Progenitor cell of endocrine pancreas (in vitro differentiated cells): ENCODE results near the gene LRFN2. TPM values are rescaled to one million over a fixed set of nuclear protein-coding genes. Genes with fewer than 3 reads are reported as not detected.

Experiments
- DNase-seq: peaks from one replicate; pipeline ENCODE4 v3.0.0; 2021; ENCODE audit warnings: low spot score; ENCODE audit not compliant: unreplicated experiment
- H3K27ac Mint-ChIP-seq: 2 replicates; pipeline ENCODE4 v1.8.0; 2021; ENCODE audit warnings: mild to moderate bottlenecking, moderate library complexity, mixed read lengths
- H3K27me3 Mint-ChIP-seq: 2 replicates; pipeline ENCODE4 v1.8.0; 2021; ENCODE audit warnings: mixed read lengths
- H3K36me3 Mint-ChIP-seq: 2 replicates; pipeline ENCODE4 v1.8.0; 2022; ENCODE audit warnings: mixed read lengths; ENCODE audit not compliant: insufficient read depth
- H3K4me1 Mint-ChIP-seq: 2 replicates; pipeline ENCODE4 v1.8.0; 2021; ENCODE audit warnings: low read depth, mixed read lengths
- H3K4me3 Mint-ChIP-seq: 2 replicates; pipeline ENCODE4 v1.8.0; 2021; ENCODE audit warnings: low read depth, mild to moderate bottlenecking, moderate library complexity, mixed read lengths
- H3K9me3 Mint-ChIP-seq: 2 replicates; pipeline ENCODE4 v1.8.0; 2021; ENCODE audit warnings: low read depth, mixed read lengths
- total RNA-seq: library from RNA; stranded (reverse); gene quantifications from 2 replicates; pipeline ENCODE4 v1.2.1, GENCODE V29; 2021
- TF ChIP-seq, protein P1 (sequence below): fragments of 200-600 bp; sonication (generic); IDR thresholded peaks from one replicate; pipeline ENCODE4 v1.5.0; 2021; ENCODE audit warnings: antibody characterized with exemption, mild to moderate bottlenecking; ENCODE audit not compliant: unreplicated experiment

Gene LRFN2
- total RNA-seq, 1 donor from 2014 or later = 0.14 TPM

DNA sequence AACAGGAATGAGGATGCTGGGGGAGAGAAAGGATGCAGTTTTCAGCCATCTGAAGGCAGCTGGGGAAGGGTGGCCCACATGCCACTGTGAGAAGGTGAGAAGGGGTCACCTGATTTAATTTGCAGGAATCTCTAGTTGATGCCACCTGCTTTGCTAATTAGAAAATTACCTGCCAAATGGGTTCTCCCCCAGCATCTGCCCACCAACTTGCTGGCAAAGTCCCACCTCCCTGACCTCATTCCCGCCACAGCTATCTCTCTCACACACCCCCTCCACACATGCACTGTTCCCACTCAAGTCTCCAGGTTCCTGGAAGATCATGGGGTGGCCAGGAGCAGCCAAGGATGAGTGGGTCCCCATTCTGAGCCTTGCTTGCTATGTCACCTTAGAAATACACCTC, 70.7 kb downstream of the LRFN2 start:
- peaks cover 25% of the 10 kb centered on the region for H3K27me3 Mint-ChIP-seq
- no peak overlapping the region for H3K27ac Mint-ChIP-seq
- no peak overlapping the region for H3K4me3 Mint-ChIP-seq
- no peaks in the 10 kb centered on the region for H3K36me3 Mint-ChIP-seq
- no peak for DNase-seq
- TF ChIP-seq, protein P1, sequence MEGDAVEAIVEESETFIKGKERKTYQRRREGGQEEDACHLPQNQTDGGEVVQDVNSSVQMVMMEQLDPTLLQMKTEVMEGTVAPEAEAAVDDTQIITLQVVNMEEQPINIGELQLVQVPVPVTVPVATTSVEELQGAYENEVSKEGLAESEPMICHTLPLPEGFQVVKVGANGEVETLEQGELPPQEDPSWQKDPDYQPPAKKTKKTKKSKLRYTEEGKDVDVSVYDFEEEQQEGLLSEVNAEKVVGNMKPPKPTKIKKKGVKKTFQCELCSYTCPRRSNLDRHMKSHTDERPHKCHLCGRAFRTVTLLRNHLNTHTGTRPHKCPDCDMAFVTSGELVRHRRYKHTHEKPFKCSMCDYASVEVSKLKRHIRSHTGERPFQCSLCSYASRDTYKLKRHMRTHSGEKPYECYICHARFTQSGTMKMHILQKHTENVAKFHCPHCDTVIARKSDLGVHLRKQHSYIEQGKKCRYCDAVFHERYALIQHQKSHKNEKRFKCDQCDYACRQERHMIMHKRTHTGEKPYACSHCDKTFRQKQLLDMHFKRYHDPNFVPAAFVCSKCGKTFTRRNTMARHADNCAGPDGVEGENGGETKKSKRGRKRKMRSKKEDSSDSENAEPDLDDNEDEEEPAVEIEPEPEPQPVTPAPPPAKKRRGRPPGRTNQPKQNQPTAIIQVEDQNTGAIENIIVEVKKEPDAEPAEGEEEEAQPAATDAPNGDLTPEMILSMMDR = no peak
- no peaks in the 10 kb centered on the region for H3K9me3 Mint-ChIP-seq
- peaks cover 12% of the 10 kb centered on the region for H3K4me1 Mint-ChIP-seq

- no peak overlapping the region for H3K27ac Mint-ChIP-seq
- no peak overlapping the region for H3K4me3 Mint-ChIP-seq
- no peak for DNase-seq
- peaks cover 9% of the 10 kb centered on the region for H3K27me3 Mint-ChIP-seq
- peaks cover 21% of the 10 kb centered on the region for H3K4me1 Mint-ChIP-seq
- no peaks in the 10 kb centered on the region for H3K36me3 Mint-ChIP-seq
- TF ChIP-seq, protein P1 = no peak
- no peaks in the 10 kb centered on the region for H3K9me3 Mint-ChIP-seq
These were observed 74.8 kb downstream of the LRFN2 start for GRCh38 chr6:40512340-40512739.

DNA sequence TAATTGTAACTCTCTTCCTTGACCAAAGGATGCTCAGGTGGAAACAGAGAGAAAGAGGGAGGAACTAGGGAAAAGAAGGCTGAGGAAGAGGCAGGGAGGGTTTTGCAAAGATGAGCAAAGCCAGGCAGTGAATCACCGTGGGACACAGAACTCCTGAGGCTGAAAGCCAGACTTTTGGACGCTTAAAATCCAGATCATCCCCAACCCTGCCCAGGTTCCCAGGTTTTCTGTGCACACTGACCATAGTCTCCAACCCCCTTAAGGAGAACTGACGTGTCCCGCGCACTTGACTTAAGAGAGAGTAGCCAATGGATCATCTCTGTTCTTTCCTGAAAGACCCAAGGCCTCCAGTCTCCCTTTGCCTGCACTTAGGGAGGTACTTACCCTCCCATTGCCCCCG, 75.3 kb downstream of the LRFN2 start:
- H3K27me3 Mint-ChIP-seq = peaks cover 11% of the 10 kb centered on the region
- H3K36me3 Mint-ChIP-seq = no peaks in the 10 kb centered on the region
- H3K4me3 Mint-ChIP-seq = no peak overlapping the region
- TF ChIP-seq, protein P1 = no peak
- no peaks in the 10 kb centered on the region for H3K9me3 Mint-ChIP-seq
- peaks cover 21% of the 10 kb centered on the region for H3K4me1 Mint-ChIP-seq
- no peak overlapping the region for H3K27ac Mint-ChIP-seq
- no peak for DNase-seq

DNA sequence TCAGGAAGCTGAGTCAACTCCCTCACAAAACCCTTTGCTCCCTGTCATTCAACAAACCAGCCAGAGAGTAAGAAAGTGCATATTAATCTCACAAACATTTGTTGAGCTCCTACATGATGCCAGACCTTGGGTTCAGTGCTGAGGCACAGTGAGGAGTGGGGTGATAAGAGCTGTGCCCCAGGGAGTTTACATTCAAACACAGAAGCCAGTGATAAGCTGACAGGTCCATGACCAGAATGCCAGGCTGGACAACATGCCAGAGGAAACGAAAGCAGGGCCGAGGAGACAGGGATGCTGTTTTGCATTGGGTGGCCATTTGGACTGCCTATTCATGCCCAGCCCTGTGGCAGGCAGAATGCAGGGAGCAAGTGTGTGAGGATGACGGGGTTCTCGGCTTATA, 76.7 kb downstream of the LRFN2 start:
- no peak overlapping the region for H3K4me3 Mint-ChIP-seq
- TF ChIP-seq, protein P1 = no peak

GRCh38 chr6:40509716-40510260, 77.4 kb downstream of the LRFN2 start:
- no peak for DNase-seq
- H3K27ac Mint-ChIP-seq = no peak overlapping the region
- peaks cover 7% of the 10 kb centered on the region for H3K27me3 Mint-ChIP-seq
- TF ChIP-seq, protein P1 = no peak
- H3K4me3 Mint-ChIP-seq = no peak overlapping the region
- H3K9me3 Mint-ChIP-seq = no peaks in the 10 kb centered on the region
- peaks cover 21% of the 10 kb centered on the region for H3K4me1 Mint-ChIP-seq
- no peaks in the 10 kb centered on the region for H3K36me3 Mint-ChIP-seq

More for the DNA sequence above, 76.7 kb downstream of the LRFN2 start:
- Mint-ChIP-seq H3K36me3 (no peaks in the 10 kb centered on the region), H3K9me3 (no peaks in the 10 kb centered on the region), H3K27ac (no peak overlapping the region), H3K27me3 (peaks cover 7% of the 10 kb centered on the region), H3K4me1 (peaks cover 21% of the 10 kb centered on the region)
- no peak for DNase-seq
